Measurements from ENCODE around the gene PIK3CD. TPM values are rescaled to one million over a fixed set of nuclear protein-coding genes. Genes with fewer than 3 reads are reported as not detected.

Gene PIK3CD
- total and polyA plus RNA-seq, 7 donors = 0.44 to 2.5 (median 0.93) TPM

DNA sequence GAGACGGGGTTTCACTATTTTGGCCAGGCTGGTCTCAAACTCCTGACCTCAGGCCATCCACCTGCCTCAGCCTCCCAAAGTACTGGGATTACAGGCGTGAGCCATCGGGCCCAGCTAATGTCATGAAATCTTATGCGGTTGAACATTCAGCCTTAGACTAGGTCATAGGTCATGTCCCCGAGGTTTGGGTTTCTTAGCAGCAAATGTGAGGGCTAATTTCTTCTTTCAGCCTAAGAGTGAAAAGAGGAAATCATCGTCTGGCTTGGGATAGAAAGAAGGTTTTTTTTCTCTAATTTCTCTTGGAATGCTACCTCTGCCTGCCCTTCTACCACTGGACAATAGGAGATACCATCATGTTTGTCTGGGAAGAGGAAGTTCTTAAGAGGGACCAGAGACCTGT is 18.0 kb upstream of the PIK3CD start:
- no peak overlapping the region for H3K4me3 ChIP-seq
- H3K4me1 ChIP-seq = no peaks in the 10 kb centered on the region
- intact Hi-C loops (cut with DNase I) = no loop called here
- WGBS, 3 donors = 64 to 66% (median 64%) methylated on average over 6 of the region's 6 CpGs
- DNase-seq (no peak), ATAC-seq (no peak)
- no peak overlapping the region for H3K27ac ChIP-seq
- H3K36me3 ChIP-seq (ENCODE audit: insufficient read depth in 1 of 2, low read depth in 1 of 2) = no peaks in the 10 kb centered on the region
- TF ChIP-seq, protein P1, sequence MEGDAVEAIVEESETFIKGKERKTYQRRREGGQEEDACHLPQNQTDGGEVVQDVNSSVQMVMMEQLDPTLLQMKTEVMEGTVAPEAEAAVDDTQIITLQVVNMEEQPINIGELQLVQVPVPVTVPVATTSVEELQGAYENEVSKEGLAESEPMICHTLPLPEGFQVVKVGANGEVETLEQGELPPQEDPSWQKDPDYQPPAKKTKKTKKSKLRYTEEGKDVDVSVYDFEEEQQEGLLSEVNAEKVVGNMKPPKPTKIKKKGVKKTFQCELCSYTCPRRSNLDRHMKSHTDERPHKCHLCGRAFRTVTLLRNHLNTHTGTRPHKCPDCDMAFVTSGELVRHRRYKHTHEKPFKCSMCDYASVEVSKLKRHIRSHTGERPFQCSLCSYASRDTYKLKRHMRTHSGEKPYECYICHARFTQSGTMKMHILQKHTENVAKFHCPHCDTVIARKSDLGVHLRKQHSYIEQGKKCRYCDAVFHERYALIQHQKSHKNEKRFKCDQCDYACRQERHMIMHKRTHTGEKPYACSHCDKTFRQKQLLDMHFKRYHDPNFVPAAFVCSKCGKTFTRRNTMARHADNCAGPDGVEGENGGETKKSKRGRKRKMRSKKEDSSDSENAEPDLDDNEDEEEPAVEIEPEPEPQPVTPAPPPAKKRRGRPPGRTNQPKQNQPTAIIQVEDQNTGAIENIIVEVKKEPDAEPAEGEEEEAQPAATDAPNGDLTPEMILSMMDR (IDR thresholded peaks at IDR 0.05) = no peak
- no peaks in the 10 kb centered on the region for H3K9me3 ChIP-seq
- no peaks in the 10 kb centered on the region for H3K27me3 ChIP-seq (ENCODE audit: insufficient read depth in 3 of 3, low read length in 2 of 3)

DNA sequence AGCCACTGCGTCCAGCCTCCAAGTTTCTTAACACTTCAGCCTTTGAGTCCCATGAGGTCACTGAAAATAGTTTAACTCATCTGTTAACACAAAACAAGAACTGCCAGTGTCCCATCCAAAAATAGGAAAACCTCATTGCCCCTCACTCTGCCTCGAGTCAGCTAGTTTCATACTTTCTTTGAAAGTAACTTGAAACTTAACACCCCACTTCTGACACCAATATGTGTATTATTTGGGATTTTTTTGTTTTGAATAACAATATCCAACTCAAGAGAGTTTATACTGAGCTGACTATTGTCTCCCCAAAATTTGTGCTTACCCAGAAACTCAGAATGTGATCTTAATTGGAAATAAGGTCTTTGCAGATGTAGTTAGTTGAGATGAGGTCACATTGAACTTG is 16.9 kb upstream of the PIK3CD start:
- Histone ChIP-seq H3K4me3 (no peak overlapping the region), H3K9me3 (no peaks in the 10 kb centered on the region), H3K27me3 (ENCODE audit: insufficient read depth in 3 of 3, low read length in 2 of 3) (no peaks in the 10 kb centered on the region), H3K36me3 (ENCODE audit: insufficient read depth in 1 of 2, low read depth in 1 of 2) (no peaks in the 10 kb centered on the region), H3K4me1 (no peaks in the 10 kb centered on the region), H3K27ac (no peak overlapping the region)
- ATAC-seq = no peak
- TF ChIP-seq, protein P1 (IDR thresholded peaks at IDR 0.05) = no peak
- intact Hi-C loops (cut with DNase I) = no loop called here
- WGBS, 3 donors = 56 to 74% (median 67%) methylated on average over 2 of the region's 2 CpGs
- no peak for DNase-seq

DNA sequence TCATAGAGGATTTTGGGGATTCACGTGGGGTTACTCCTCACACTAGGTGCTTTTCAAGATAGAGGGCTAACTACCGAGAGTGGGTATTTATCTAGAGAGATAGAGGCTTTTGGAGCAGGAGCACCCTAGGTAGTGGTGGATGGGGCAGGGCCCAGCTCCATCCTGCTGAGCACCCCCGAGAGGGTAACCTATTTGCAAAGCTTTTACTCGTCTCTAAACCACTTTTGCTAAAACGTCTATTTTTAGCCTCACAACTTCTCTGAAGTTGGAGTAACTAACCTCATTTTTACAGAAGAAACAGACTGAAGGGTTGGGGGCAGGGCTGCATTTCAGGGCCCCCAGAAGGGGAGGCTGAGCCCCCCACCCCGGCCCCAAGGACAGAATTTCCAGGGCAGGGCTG is 12.3 kb upstream of the PIK3CD start:
- Histone ChIP-seq H3K4me3 (no peak overlapping the region), H3K4me1 (no peaks in the 10 kb centered on the region), H3K36me3 (ENCODE audit: insufficient read depth in 1 of 2, low read depth in 1 of 2) (no peaks in the 10 kb centered on the region), H3K9me3 (no peaks in the 10 kb centered on the region), H3K27ac (no peak overlapping the region), H3K27me3 (ENCODE audit: insufficient read depth in 3 of 3, low read length in 2 of 3) (no peaks in the 10 kb centered on the region)
- ATAC-seq (no peak), DNase-seq (no peak)
- TF ChIP-seq, protein P1 (IDR thresholded peaks at IDR 0.05) = no peak
- 65 to 70% (median 70%) methylated on average over 6 of the region's 6 CpGs for WGBS, 3 donors
- intact Hi-C loops (cut with DNase I) = no loop called here

DNA sequence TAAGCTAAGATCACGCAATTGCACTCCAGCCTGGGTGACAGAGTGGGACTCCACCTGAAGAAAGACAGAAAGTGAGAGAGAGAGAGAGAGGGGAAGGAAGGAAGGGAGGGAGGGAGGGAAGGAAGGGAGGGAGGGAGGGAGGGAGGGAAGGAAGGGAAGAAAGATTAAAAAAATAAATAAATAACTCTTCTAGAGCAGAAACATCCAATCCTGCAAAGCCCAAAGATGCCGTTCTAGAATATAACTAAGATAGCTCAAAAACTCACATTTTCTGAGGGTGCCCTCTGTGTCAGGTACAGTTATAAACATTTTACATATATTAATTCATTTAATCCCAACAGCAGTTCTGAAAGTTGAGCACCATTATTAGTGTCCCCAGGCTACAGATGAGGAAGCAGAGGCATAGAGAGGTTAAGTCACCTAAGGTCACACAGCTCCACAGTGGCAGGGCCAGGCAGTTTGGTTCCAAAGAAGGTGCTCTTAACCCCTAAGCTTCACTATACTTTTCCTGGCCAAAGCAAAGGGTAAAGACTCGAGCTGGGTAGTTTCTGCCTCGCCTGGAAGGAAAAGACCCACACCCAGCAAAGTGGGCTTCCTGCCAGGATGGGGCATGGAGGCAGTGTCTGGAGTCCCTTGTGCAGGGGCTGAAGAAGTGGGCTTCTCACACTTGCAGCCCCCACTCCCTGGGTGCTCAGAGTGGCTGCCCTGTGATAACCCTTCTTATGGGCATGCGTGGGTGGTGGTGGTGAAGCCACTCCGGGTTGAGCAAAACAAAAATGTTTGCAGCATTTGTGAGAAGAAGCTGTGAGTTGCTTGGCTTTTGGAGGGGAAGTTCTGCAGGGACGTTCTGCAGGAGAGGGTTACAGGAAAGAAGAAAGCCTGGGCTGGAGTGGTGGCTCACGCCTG is 7.9 kb upstream of the PIK3CD start:
- H3K36me3 ChIP-seq (ENCODE audit: insufficient read depth in 1 of 2, low read depth in 1 of 2) = no peaks in the 10 kb centered on the region
- TF ChIP-seq, protein P1 (IDR thresholded peaks at IDR 0.05) = no peak
- intact Hi-C loops (cut with DNase I) = no loop called here
- no peaks in the 10 kb centered on the region for H3K27me3 ChIP-seq (ENCODE audit: insufficient read depth in 3 of 3, low read length in 2 of 3)
- H3K9me3 ChIP-seq = no peaks in the 10 kb centered on the region
- H3K4me1 ChIP-seq = no peaks in the 10 kb centered on the region
- H3K27ac ChIP-seq = no peak overlapping the region
- no peak for ATAC-seq
- DNase-seq = no peak
- WGBS, 3 donors = 57 to 63% (median 63%) methylated on average over 7 to 8 of the region's 8 CpGs
- H3K4me3 ChIP-seq = no peak overlapping the region
